HepG2 (cell line): ENCODE data around the gene DNAI2.

Source experiments
- CBX1 ChIP-seq: IDR thresholded peaks from one replicate; pipeline ENCODE4 v1.6.1; 2016; ENCODE audit warnings: antibody characterized with exemption, low read depth
- CTCF ChIP-seq: sonication (generic); formaldehyde crosslinking; IDR thresholded peaks from 2 replicates; pipeline ENCODE4 v1.5.0; 2020; ENCODE audit warnings: mild to moderate bottlenecking, missing genetic modification reagents, moderate library complexity
- DNMT3B ChIP-seq: conservative IDR thresholded peaks from 2 replicates; pipeline ENCODE4 v1.6.1; 2016; ENCODE audit warnings: missing biosample characterization, control low read depth
- GZF1 ChIP-seq: sonication (generic); formaldehyde crosslinking; IDR thresholded peaks from 2 replicates; pipeline ENCODE4 v1.5.1; 2020; ENCODE audit warnings: mild to moderate bottlenecking, missing genetic modification reagents
- MYC ChIP-seq: sonication (generic); formaldehyde crosslinking; IDR thresholded peaks from 2 replicates; pipeline ENCODE4 v1.9.0; 2021; ENCODE audit warnings: missing genetic modification reagents, borderline replicate concordance
- NCOA2 ChIP-seq: sonication (generic); formaldehyde crosslinking; IDR thresholded peaks from 2 replicates; pipeline ENCODE4 v1.8.0; 2022; ENCODE audit warnings: inconsistent platforms
- POLR2A ChIP-seq, 2 experiments: IDR thresholded peaks; 2 replicates each; pipeline ENCODE4 v1.6.1; 2011; ENCODE audit warnings: low read depth in 2 of 2, low read length in 2 of 2, mild to moderate bottlenecking in 1 of 2, moderate library complexity in 1 of 2; ENCODE audit not compliant: insufficient read depth in 1 of 2
- RFX5 ChIP-seq: IDR thresholded peaks from 2 replicates; pipeline ENCODE4 v1.6.1; 2011; ENCODE audit warnings: low read depth, low read length, improper control_type of control experiment
- RNF2 ChIP-seq: fragments of 450-650 bp; conservative IDR thresholded peaks from 2 replicates; pipeline ENCODE4 v1.6.1; 2016; ENCODE audit warnings: low read depth
- SNAPC4 ChIP-seq: sonication (generic); formaldehyde crosslinking; IDR thresholded peaks from 2 replicates; pipeline ENCODE4 v1.4.0; 2020; ENCODE audit warnings: mild to moderate bottlenecking, missing genetic modification reagents
- ZHX1 ChIP-seq: sonication (generic); formaldehyde crosslinking; IDR thresholded peaks from 2 replicates; pipeline ENCODE4 v1.8.1; 2022; ENCODE audit warnings: low read depth, mild to moderate bottlenecking, missing genetic modification reagents
- ZNF251 ChIP-seq: sonication (generic); formaldehyde crosslinking; IDR thresholded peaks from 2 replicates; pipeline ENCODE4 v1.9.0; 2021; ENCODE audit warnings: mild to moderate bottlenecking, missing genetic modification reagents
- TF ChIP-seq, protein P1 (sequence below): sonication (generic); formaldehyde crosslinking; IDR thresholded peaks from 2 replicates; pipeline ENCODE4 v1.8.0; 2022; ENCODE audit warnings: mild to moderate bottlenecking, missing genetic modification reagents

- TF ChIP-seq NCOA2 (no peak), GZF1 (CRISPR knock-in tag) (no peak), ZNF251 (CRISPR knock-in tag) (no peak), RFX5 (no peak), CBX1 (no peak), MYC (no peak), RNF2 (no peak), DNMT3B (no peak), CTCF (CRISPR knock-in tag) (no peak), SNAPC4 (CRISPR knock-in tag) (no peak), ZHX1 (CRISPR knock-in tag) (no peak), POLR2A (IDR thresholded peaks at IDR 0.05; ENCODE audit: insufficient read depth in 1 of 2, low read depth in 2 of 2, low read length in 2 of 2) (no peak)
- TF ChIP-seq, protein P1, sequence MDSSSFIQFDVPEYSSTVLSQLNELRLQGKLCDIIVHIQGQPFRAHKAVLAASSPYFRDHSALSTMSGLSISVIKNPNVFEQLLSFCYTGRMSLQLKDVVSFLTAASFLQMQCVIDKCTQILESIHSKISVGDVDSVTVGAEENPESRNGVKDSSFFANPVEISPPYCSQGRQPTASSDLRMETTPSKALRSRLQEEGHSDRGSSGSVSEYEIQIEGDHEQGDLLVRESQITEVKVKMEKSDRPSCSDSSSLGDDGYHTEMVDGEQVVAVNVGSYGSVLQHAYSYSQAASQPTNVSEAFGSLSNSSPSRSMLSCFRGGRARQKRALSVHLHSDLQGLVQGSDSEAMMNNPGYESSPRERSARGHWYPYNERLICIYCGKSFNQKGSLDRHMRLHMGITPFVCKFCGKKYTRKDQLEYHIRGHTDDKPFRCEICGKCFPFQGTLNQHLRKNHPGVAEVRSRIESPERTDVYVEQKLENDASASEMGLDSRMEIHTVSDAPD (CRISPR knock-in tag): no peak
Measured at GRCh38 chr17:74358697-74359096, 84.7 kb downstream of the DNAI2 start.
